Measurements from ENCODE around the gene TUBB2B. TPM values are rescaled to one million over a fixed set of nuclear protein-coding genes. Genes with fewer than 3 reads are reported as not detected.
"Not testable (repeated sequence)": the region's sequence is repeated elsewhere in the genome, so short reads cannot be mapped to it uniquely, and the experiment has no call there.

The TUBB2B gene
- total RNA-seq, 4 donors from 2014 or later, result 2.4 to 7.4 (median 4.5) TPM

DNA sequence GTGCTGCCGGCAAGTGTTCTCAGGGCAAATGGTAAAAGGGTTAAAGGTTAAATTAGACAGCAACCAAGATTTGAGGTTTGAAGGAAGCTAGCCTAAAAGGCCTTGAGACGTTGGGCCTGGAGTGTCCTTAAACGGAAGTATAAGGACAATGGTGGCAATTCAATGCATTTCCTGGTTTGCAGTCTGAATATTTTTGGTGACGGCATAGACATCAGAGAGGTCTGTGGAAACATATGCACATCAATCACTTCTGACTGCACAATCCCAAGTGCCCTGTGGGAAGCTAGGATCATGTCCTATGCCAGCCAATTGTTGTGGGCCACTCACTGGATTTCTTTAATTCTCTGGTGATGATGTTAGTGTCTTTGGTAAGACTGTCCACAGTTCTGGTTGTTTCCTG is 44.4 kb downstream of the TUBB2B start:
- TF ChIP-seq, protein P1, sequence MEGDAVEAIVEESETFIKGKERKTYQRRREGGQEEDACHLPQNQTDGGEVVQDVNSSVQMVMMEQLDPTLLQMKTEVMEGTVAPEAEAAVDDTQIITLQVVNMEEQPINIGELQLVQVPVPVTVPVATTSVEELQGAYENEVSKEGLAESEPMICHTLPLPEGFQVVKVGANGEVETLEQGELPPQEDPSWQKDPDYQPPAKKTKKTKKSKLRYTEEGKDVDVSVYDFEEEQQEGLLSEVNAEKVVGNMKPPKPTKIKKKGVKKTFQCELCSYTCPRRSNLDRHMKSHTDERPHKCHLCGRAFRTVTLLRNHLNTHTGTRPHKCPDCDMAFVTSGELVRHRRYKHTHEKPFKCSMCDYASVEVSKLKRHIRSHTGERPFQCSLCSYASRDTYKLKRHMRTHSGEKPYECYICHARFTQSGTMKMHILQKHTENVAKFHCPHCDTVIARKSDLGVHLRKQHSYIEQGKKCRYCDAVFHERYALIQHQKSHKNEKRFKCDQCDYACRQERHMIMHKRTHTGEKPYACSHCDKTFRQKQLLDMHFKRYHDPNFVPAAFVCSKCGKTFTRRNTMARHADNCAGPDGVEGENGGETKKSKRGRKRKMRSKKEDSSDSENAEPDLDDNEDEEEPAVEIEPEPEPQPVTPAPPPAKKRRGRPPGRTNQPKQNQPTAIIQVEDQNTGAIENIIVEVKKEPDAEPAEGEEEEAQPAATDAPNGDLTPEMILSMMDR (IDR thresholded peaks at IDR 0.05), result no peak
- TF ChIP-seq POLR2A (IDR thresholded peaks at IDR 0.05), result no peak
- H3K4me1 ChIP-seq, result no peaks in the 10 kb centered on the region
- DNase-seq, result no peak

DNA sequence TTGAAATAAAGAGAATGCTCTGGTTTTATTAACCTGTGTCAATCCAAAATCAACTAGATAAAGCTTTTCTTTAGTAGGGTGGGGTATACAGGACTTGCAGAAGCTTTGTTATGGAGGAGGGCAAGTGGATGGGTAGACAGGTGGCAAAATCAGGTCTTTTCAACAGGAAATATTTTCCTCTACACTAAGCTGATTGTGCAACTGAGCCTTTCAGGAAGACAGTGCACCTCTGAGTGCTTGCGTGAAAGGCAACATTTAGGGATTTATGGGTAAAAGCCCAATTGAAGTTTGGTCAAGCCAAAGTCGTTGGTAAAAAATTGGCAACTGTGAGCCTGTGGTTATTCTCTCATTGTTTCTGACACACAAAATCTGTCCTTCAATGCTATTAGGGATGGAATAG is 46.3 kb downstream of the TUBB2B start:
- H3K27me3 ChIP-seq, result no peaks in the 10 kb centered on the region
- no peak for DNase-seq
- TF ChIP-seq, protein P1 (IDR thresholded peaks at IDR 0.05), result no peak
- TF ChIP-seq POLR2A (IDR thresholded peaks at IDR 0.05), result no peak

More for the DNA sequence above, 44.4 kb downstream of the TUBB2B start:
- Histone ChIP-seq H3K27ac (no peak overlapping the region), H3K27me3 (no peaks in the 10 kb centered on the region), H3K36me3 (no peaks in the 10 kb centered on the region), H3K4me3 (no peak overlapping the region), H3K9me3 (no peaks in the 10 kb centered on the region)

DNA sequence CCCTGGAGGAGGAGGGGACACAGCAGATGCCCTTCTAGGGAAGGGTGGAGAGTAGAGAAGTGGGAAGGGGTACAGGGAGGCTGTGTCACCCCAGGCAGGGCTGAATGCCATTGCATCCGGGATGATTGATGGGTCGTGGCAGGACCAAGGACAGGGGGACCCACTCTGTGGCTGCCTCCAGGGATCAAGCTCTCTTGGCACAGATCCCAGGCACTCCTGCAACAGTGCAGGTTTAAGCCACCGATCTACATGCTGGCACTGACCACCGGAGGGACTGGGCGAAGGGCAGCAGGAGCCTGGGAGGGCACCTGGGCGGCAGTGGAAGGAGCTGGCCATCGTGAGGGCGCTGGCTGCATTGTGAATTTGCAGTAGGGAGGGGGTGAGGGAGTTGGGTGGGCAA is 47.5 kb downstream of the TUBB2B start:
- not testable (repeated sequence) for H3K4me1 ChIP-seq

More for the DNA sequence above, 46.3 kb downstream of the TUBB2B start:
- Histone ChIP-seq H3K9me3 (no peaks in the 10 kb centered on the region), H3K4me3 (no peak overlapping the region), H3K36me3 (no peaks in the 10 kb centered on the region), H3K4me1 (no peaks in the 10 kb centered on the region), H3K27ac (no peak overlapping the region)

DNA sequence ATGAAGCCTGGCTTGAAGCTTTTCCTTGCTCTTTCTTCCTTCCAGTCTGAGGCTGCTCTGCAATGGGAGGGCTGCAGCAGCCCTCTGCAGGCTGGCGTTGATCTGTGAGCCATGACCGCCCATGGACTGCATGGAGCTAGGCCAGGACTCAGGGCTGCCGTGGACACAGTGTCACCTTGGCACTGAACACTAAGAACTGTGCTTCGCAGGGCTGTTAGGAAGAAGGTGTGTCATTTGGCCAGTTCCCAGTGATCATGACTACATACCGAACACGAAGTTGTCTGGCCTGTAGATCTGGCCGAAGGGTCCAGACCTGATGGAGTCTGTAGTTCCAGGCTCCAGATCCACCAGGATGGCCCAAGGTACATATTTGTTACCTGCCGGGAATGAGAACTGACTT is 48.8 kb downstream of the TUBB2B start:
- H3K36me3 ChIP-seq, H3K4me1 ChIP-seq, H3K4me3 ChIP-seq, H3K27ac ChIP-seq, H3K27me3 ChIP-seq, DNase-seq, H3K9me3 ChIP-seq: not testable (repeated sequence)

More for the DNA sequence above, 47.5 kb downstream of the TUBB2B start:
- not testable (repeated sequence) for H3K27ac ChIP-seq, H3K4me3 ChIP-seq, H3K9me3 ChIP-seq, H3K36me3 ChIP-seq, H3K27me3 ChIP-seq, DNase-seq

DNA sequence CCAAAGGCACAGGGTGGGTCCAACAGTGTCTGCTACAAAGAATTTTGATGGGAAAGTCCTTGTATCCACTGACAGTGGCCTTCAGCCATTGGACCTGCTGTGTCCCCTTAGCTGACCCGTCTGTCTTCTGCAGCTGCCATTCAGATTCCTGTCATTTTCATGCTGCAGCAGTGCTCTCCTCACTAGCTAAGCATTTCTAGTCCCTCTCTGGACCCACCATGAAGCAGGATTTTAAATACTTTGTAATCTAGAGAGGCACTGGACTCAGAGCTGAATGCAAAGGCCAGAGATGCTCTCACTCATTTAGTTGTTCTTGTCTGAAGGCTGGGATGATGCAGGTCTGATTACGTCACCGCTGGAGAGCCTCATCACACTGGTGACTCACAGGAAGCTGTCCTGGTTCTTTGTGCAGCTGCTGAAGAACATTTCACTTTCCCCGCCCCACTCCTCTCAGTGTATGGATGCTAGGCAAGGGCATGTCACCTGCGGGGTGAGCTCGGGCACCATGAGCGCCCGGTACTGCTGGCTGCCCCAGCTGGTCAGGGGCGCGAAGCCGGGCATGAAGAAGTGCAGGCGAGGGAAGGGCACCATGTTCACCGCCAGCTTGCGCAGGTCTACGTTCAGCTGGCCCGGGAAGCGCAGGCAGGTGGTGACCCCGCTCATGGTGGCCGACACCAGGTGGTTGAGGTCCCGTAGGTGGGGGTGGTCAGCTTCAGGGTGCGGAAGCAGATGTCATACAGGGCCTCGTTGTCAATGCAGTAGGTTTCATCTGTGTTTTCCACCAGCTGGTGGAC is 50.7 kb downstream of the TUBB2B start:
- DNase-seq, result peak in 1 of 3 donors; percentile 73

DNA sequence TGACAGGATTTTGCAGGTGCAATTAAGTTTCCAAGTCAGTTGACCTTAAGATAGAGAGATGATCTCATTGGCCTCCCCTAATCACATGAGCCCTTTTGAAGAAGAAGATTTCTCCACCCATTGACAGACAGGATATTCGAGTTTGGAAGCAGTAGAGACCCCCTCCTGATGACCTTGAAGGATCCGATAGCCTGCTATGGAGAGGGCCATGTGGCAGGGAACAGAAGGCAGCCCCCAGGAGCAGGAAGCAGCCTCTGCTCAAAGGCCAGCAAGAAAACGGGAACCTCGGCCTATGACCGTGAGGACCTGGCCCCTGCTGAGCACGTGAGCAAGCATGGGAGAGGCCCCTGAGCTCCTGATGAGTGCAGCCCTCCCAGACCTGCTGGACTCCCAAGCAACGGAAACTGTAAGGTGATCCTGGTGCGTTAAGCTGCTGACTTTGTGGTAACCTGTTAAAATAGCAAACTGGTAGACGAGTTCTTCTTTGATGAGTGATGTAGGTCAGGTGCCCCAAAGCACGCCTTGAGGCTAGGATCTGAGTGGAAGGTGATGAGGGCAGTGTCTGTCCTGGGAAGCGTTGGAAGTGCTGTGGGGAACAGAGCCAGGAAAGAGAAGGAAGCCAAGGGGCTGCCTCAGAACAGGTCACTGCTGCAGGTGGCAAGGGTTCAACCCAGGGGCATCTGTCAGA is 51.6 kb downstream of the TUBB2B start:
- Histone ChIP-seq H3K27me3 (no peaks in the 10 kb centered on the region), H3K27ac (no peak overlapping the region), H3K4me1 (no peaks in the 10 kb centered on the region), H3K9me3 (no peaks in the 10 kb centered on the region), H3K4me3 (no peak overlapping the region), H3K36me3 (no peaks in the 10 kb centered on the region)
- DNase-seq, result no peak
- no peak for TF ChIP-seq POLR2A (IDR thresholded peaks at IDR 0.05)
- TF ChIP-seq, protein P1 (IDR thresholded peaks at IDR 0.05), result no peak

More for the DNA sequence above, 50.7 kb downstream of the TUBB2B start:
- H3K9me3 ChIP-seq, result no peaks in the 10 kb centered on the region
- TF ChIP-seq, protein P1 (IDR thresholded peaks at IDR 0.05), result no peak
- TF ChIP-seq POLR2A (IDR thresholded peaks at IDR 0.05), result no peak
- H3K4me1 ChIP-seq, result no peaks in the 10 kb centered on the region
- H3K36me3 ChIP-seq, result no peaks in the 10 kb centered on the region
- no peak overlapping the region for H3K4me3 ChIP-seq
- H3K27ac ChIP-seq, result no peak overlapping the region
- no peaks in the 10 kb centered on the region for H3K27me3 ChIP-seq

Other genes starting within 250 kb of the TUBB2B start
- 10 to 100 TPM; 22.1 to 60.8 (median 29.3) TPM for gene NQO2, start 227.8 kb downstream of the TUBB2B start, total RNA-seq
- 10 to 100 TPM; 38.5 to 48.7 (median 40.8) TPM for gene RIPK1, start 159.2 kb downstream of the TUBB2B start, total RNA-seq
- gene BPHL, start 108.9 kb downstream of the TUBB2B start, total RNA-seq, result 10 to 100 TPM; 21.5 to 73.1 (median 68.2) TPM
- gene TUBB2A, start 70.1 kb downstream of the TUBB2B start, total RNA-seq, result 10 to 100 TPM; 13.2 to 61.6 (median 47.6) TPM
- gene PSMG4, start 31.3 kb upstream of the TUBB2B start, total RNA-seq, result 10 to 100 TPM in 3 of 4 donors, 1 to 10 TPM in 1; 6.6 to 16.8 (median 15.9) TPM
- gene SLC22A23, start 229.4 kb upstream of the TUBB2B start, total RNA-seq, result 100 to 1,000 TPM in 2 of 4 donors, 10 to 100 TPM in 2; 22.3 to 145 (median 91.6) TPM